NT2/D1 (cell line): ENCODE results near the gene KISS1.

ENCODE experiments used
- SUZ12 ChIP-seq: IDR thresholded peaks from 2 replicates; pipeline ENCODE4 v1.6.1; 2011; ENCODE audit not compliant: insufficient read length, insufficient read depth; ENCODE audit errors: extremely low read depth
- ZNF274 ChIP-seq: IDR thresholded peaks from 2 replicates; pipeline ENCODE4 v1.6.1; 2011; ENCODE audit warnings: mild to moderate bottlenecking, low read depth, low read length

- TF ChIP-seq SUZ12 (no peak), ZNF274 (no peak)
These were observed 50.0 kb downstream of the KISS1 start for GRCh38 chr1:204146309-204146708.
